NK-92 treated with Interleukin-12 subunit alpha and Interleukin-12 subunit beta, amount 100 ng/mL, for 24 hours (cell line): ENCODE measurements around the gene SHC4.
"Not testable (repeated sequence)": the region's sequence is repeated elsewhere in the genome, so short reads cannot be mapped to it uniquely, and the experiment has no call there.

Source experiments
- DNase-seq: peaks from one replicate; lab custom pipeline; 2025; lab: John Stamatoyannopoulos, UW

SHC4 gene

DNA sequence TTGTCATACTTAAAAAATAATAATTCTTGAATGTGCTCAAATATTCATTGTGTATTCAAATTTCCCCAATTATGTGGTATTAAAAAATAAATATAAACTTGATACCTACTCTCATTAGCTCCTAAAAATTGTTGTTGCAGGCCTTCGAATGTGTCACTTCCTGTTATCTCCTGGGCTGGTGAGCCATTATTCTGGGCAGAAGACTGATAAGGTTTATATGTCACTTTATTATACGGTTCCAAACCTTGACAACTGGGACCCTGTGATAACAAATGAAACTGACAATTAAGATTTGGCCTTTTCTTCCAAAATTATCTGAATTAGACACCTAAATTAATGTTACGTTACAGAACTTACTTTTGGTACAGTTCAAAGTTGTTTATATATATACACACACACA lies 167.8 kb downstream of the SHC4 start:
- no peak for DNase-seq

DNA sequence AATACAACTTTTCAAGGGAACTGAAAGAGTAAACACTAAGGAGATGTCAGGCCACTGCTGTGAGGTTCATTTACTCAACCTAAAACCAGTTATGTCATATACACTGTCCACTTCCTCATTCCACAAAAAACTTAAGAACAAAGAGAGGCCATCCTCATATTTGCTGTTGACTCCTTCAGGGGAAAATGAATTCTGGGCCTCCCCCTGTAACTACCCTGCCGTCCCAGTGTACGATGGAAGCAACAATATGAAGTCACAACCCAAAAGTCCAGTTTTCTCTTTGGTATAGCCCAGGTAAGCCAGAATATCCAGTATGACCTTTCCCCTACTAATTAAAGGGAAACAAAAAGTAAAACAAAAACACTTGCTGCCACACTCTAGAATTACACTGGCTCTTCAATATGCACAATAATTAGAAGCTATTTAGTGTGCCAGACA lies 169.0 kb downstream of the SHC4 start:
- DNase-seq: no peak

- DNase-seq: no peak
These were observed 171.3 kb downstream of the SHC4 start for GRCh38 chr15:48792408-48792807.

DNA sequence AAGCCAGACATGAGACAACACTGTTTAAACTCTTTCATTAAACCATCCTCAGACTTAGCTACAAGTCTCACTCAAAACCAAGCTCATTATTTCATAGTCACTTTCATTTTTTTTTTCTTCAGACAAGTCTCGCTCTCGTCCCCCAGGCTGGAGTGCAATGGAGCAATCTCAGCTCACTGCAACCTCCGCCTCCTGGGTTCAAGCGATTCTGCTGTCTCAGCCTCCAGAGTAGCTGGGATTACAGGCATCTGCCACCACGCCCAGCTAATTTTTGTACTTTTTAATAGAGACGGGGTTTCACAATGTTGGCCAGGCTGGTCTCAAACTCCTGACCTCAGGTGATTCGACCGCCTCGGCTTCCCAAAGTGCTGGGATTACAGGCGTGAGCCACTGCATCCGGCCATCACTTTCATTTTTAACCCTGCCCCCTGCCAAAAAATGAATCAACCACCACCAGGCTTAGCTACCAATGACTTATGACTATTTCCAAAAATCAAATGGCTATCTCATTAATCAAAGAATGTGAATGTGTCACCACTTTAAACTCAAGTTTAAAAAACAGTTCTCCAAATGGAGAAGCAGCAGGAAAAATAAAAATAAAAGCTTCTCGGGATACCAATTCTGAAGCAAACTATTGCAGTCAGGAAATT lies 173.1 kb downstream of the SHC4 start:
- not testable (repeated sequence) for DNase-seq

GRCh38 chr15:48785712-48786111 lies 178.0 kb downstream of the SHC4 start:
- no peak for DNase-seq

GRCh38 chr15:48785195-48785594 lies 178.5 kb downstream of the SHC4 start:
- DNase-seq: no peak

DNA sequence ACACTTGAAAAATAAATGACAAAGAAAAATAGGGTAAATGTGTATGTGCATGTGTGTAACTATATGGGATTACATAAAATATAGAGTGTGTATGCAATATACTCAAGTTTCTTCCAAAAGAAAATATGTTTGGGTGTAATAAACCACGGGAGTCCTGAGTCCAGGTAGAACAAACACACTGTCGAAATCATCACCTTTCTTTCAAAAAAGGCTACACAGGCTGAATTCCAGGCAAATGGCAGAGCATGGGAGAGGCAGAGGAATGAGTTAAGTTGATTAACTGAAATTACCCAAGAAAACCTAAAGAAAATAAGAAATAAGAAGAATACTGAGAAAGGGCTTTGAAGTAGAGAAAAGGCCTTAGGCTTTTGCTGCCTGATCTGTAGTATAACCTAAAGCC lies 179.0 kb downstream of the SHC4 start:
- DNase-seq: no peak

DNA sequence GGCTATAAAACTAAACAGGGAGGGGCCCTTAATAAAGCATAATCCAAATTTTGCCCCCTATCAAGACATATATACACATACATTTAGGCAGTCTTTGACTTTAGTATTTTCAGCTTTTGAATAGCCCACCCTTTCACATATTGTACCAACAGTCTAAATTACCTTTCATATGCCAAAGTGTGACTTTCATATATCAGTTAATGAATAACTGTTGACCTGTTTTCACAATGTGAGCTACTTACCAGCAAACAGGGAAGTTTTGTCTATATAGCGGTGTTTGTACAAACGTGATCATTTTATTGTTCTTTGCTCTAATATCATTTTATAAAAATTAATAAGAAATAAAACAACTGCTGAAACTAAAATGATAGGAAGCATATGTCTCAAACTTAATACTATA lies 180.8 kb downstream of the SHC4 start:
- DNase-seq: no peak

GRCh38 chr15:48781481-48782081 lies 182.1 kb downstream of the SHC4 start:
- DNase-seq: no peak

- DNase-seq: no peak
These were observed 182.7 kb downstream of the SHC4 start for GRCh38 chr15:48781017-48781416.

GRCh38 chr15:48778331-48778730 lies 185.4 kb downstream of the SHC4 start:
- no peak for DNase-seq

GRCh38 chr15:48777645-48778330 lies 185.9 kb downstream of the SHC4 start:
- no peak for DNase-seq

- no peak for DNase-seq
These were observed 188.2 kb downstream of the SHC4 start for GRCh38 chr15:48775546-48775945.

DNA sequence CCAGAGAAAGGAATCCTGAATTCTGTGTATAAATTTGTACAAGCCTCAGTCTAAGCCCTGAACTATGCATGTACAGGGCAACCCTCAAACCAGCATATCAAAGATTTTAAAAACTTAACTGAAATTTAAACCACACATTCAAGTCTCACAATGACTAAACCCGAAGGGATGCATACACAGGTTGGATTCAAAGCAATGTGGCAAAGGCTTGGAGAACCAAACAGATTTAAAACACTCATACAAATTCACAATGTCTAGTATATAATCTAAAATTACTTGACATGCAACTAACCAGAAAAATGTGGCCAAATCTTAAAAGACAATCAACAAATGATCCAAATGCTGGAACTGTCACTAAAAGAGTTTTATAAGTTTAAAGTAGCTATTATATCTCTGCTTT lies 189.2 kb downstream of the SHC4 start:
- DNase-seq: no peak
